HG03159 (cell line): Measurements from ENCODE around the gene MECP2.
A peak's percentile ranks its signal among the peaks of the same experiment; 100 is the strongest.

Experiments used
- ATAC-seq: cut with Tn5 transposase; IDR thresholded peaks from one replicate; pipeline ENCODE4 v1.9.1; 2021; ENCODE audit warnings: mild to moderate bottlenecking, moderate library complexity; ENCODE audit not compliant: unreplicated experiment

Gene MECP2

GRCh38 chrX:154116426-154117211 lies 19.1 kb upstream of the MECP2 start:
- no peak for ATAC-seq

GRCh38 chrX:154115750-154116149 lies 18.2 kb upstream of the MECP2 start:
- no peak for ATAC-seq

- ATAC-seq = no peak
Observed at GRCh38 chrX:154115071-154115470, 17.6 kb upstream of the MECP2 start.

- no peak for ATAC-seq
Observed at GRCh38 chrX:154114652-154115051, 17.1 kb upstream of the MECP2 start.

- ATAC-seq = no peak
Observed at GRCh38 chrX:154113729-154114128, 16.2 kb upstream of the MECP2 start.

- no peak for ATAC-seq
Observed at GRCh38 chrX:154098551-154098950, 1.0 kb upstream of the MECP2 start.

GRCh38 chrX:154097003-154097588 lies 421 bp downstream of the MECP2 start:
- peak; percentile 28 for ATAC-seq

- ATAC-seq = no peak
Observed at GRCh38 chrX:154096140-154097002, 1.1 kb downstream of the MECP2 start.

- no peak for ATAC-seq
Observed at GRCh38 chrX:154094833-154095232, 2.7 kb downstream of the MECP2 start.

- no peak for ATAC-seq
Observed at GRCh38 chrX:154093965-154094364, 3.6 kb downstream of the MECP2 start.

GRCh38 chrX:154092371-154092770 lies 5.1 kb downstream of the MECP2 start:
- no peak for ATAC-seq

- ATAC-seq = no peak
Observed at GRCh38 chrX:154091678-154092077, 5.8 kb downstream of the MECP2 start.

GRCh38 chrX:154090731-154091130 lies 6.8 kb downstream of the MECP2 start:
- no peak for ATAC-seq

GRCh38 chrX:154084449-154085300 lies 12.8 kb downstream of the MECP2 start:
- no peak for ATAC-seq

GRCh38 chrX:154083126-154083517 lies 14.4 kb downstream of the MECP2 start:
- ATAC-seq = no peak

GRCh38 chrX:154082396-154083125 lies 15.0 kb downstream of the MECP2 start:
- no peak for ATAC-seq

- no peak for ATAC-seq
Observed at GRCh38 chrX:154077101-154077500, 20.4 kb downstream of the MECP2 start.

- no peak for ATAC-seq
Observed at GRCh38 chrX:154074199-154074598, 23.3 kb downstream of the MECP2 start.

GRCh38 chrX:154072192-154072591 lies 25.3 kb downstream of the MECP2 start:
- ATAC-seq = no peak

- no peak for ATAC-seq
Observed at GRCh38 chrX:154068560-154068959, 29.0 kb downstream of the MECP2 start.
